Stimulated activated CD8-positive, alpha-beta memory T cell treated with anti-CD3 and anti-CD28 coated beads, Interleukin-12 subunit alpha, Interleukin-12 subunit beta, amount 100 ng/mL, for 4 hours (primary cell): Measurements from ENCODE around the gene SCEL.
"Not testable (repeated sequence)": the region's sequence is repeated elsewhere in the genome, so short reads cannot be mapped to it uniquely, and the experiment has no call there.

ENCODE experiments used
- DNase-seq: peaks from one replicate; pipeline ENCODE4 v3.0.0-alpha.2; 2020; ENCODE audit warnings: low read depth

The SCEL gene

GRCh38 chr13:77558016-77558415, 22.5 kb downstream of the SCEL start:
- DNase-seq: no peak

GRCh38 chr13:77563111-77563510, 27.6 kb downstream of the SCEL start:
- DNase-seq: no peak

GRCh38 chr13:77565635-77566034, 30.1 kb downstream of the SCEL start:
- DNase-seq: no peak

GRCh38 chr13:77571956-77572355, 36.5 kb downstream of the SCEL start:
- no peak for DNase-seq

- DNase-seq: no peak
Measured at GRCh38 chr13:77574096-77574495, 38.6 kb downstream of the SCEL start.

GRCh38 chr13:77579959-77580358, 44.5 kb downstream of the SCEL start:
- no peak for DNase-seq

- DNase-seq: no peak
Measured at GRCh38 chr13:77580748-77581147, 45.2 kb downstream of the SCEL start.

GRCh38 chr13:77583581-77583980, 48.1 kb downstream of the SCEL start:
- no peak for DNase-seq

GRCh38 chr13:77584106-77584505, 48.6 kb downstream of the SCEL start:
- no peak for DNase-seq

- DNase-seq: no peak
Measured at GRCh38 chr13:77595166-77595810, 59.8 kb downstream of the SCEL start.

- no peak for DNase-seq
Measured at GRCh38 chr13:77596777-77597176, 61.3 kb downstream of the SCEL start.

GRCh38 chr13:77599351-77599750, 63.8 kb downstream of the SCEL start:
- DNase-seq: no peak

GRCh38 chr13:77600701-77601100, 65.2 kb downstream of the SCEL start:
- DNase-seq: no peak

GRCh38 chr13:77611068-77611467, 75.6 kb downstream of the SCEL start:
- DNase-seq: no peak

- no peak for DNase-seq
Measured at GRCh38 chr13:77616027-77616426, 80.5 kb downstream of the SCEL start.

GRCh38 chr13:77619655-77620054, 84.1 kb downstream of the SCEL start:
- no peak for DNase-seq

GRCh38 chr13:77620138-77620537, 84.6 kb downstream of the SCEL start:
- DNase-seq: no peak

GRCh38 chr13:77623806-77624205, 88.3 kb downstream of the SCEL start:
- no peak for DNase-seq

GRCh38 chr13:77628170-77628569, 92.7 kb downstream of the SCEL start:
- no peak for DNase-seq

- no peak for DNase-seq
Measured at GRCh38 chr13:77637588-77637987, 102.1 kb downstream of the SCEL start.

- DNase-seq: no peak
Measured at GRCh38 chr13:77650409-77650808, 114.9 kb downstream of the SCEL start.

GRCh38 chr13:77653301-77653700, 117.8 kb downstream of the SCEL start:
- no peak for DNase-seq

- DNase-seq: not testable (repeated sequence)
Measured at GRCh38 chr13:77660016-77660415, 124.5 kb downstream of the SCEL start.

GRCh38 chr13:77660841-77661250, 125.3 kb downstream of the SCEL start:
- DNase-seq: no peak

- DNase-seq: not testable (repeated sequence)
Measured at GRCh38 chr13:77662301-77662700, 126.8 kb downstream of the SCEL start.
